CD4-positive, CD25-positive, alpha-beta regulatory T cell (primary cell): ENCODE measurements around the gene DLG2. TPM values are rescaled to one million over a fixed set of nuclear protein-coding genes. Genes with fewer than 3 reads are reported as not detected.

Experiments
- ATAC-seq, 2 donors: fragments of 150-1000 bp; cut with Tn5 transposase; one replicate each; pipeline ENCODE4 v1.10.0; 2021; ENCODE audit warnings: low read depth in 2 of 2, moderate number of reproducible peaks in 2 of 2, moderate library complexity in 1 of 2
- DNase-seq, 3 donors: peaks; one replicate each; pipeline versions ENCODE4 v3.0.0 to v3.0.0-alpha.2; 2012 to 2022; ENCODE audit warnings: mixed read lengths in 1 of 3
- H3K27ac ChIP-seq: one replicate; pipeline ENCODE4 v1.7.0; 2013; ENCODE audit warnings: mild to moderate bottlenecking, low read length; ENCODE audit not compliant: insufficient read depth, poor library complexity, severe bottlenecking
- H3K27me3 ChIP-seq: one replicate; pipeline ENCODE4 v1.7.0; 2013; ENCODE audit warnings: low read length; ENCODE audit not compliant: control insufficient read depth, insufficient read depth
- H3K36me3 ChIP-seq: one replicate; pipeline ENCODE4 v1.7.0; 2013; ENCODE audit warnings: mild to moderate bottlenecking, low read length, moderate library complexity; ENCODE audit not compliant: control insufficient read depth, insufficient read depth
- H3K4me1 ChIP-seq: 2 replicates; pipeline ENCODE4 v1.7.0; 2013; ENCODE audit warnings: mild to moderate bottlenecking, low read length; ENCODE audit not compliant: insufficient read depth, control insufficient read depth, poor library complexity, severe bottlenecking
- H3K4me3 ChIP-seq: one replicate; pipeline ENCODE4 v1.7.0; 2013; ENCODE audit warnings: low read depth, mild to moderate bottlenecking, low read length, moderate library complexity
- H3K9me3 ChIP-seq, 2 experiments: 1 replicate in 1 of 2; 2 replicates in 1 of 2; pipeline ENCODE4 v1.7.0; 2013; ENCODE audit warnings: low read length in 2 of 2, mild to moderate bottlenecking in 1 of 2, moderate library complexity in 1 of 2; ENCODE audit not compliant: control insufficient read depth in 2 of 2
- H3K27ac Mint-ChIP-seq, 3 donors: one replicate each; pipeline ENCODE4 v1.8.0; 2020 to 2022; ENCODE audit warnings: mild to moderate bottlenecking in 3 of 3, mixed read lengths in 3 of 3, moderate library complexity in 2 of 3
- H3K27me3 Mint-ChIP-seq: one replicate; pipeline ENCODE4 v1.8.0; 2022; ENCODE audit warnings: mild to moderate bottlenecking, mixed read lengths
- H3K36me3 Mint-ChIP-seq: one replicate; pipeline ENCODE4 v1.8.0; 2020; ENCODE audit warnings: mixed read lengths
- H3K4me1 Mint-ChIP-seq, 4 donors: one replicate each; pipeline ENCODE4 v1.8.0; 2020 to 2022; ENCODE audit warnings: mixed read lengths in 4 of 4, mild to moderate bottlenecking in 1 of 4
- H3K4me3 Mint-ChIP-seq, 4 donors: one replicate each; pipeline ENCODE4 v1.8.0; 2020 to 2022; ENCODE audit warnings: mild to moderate bottlenecking in 4 of 4, mixed read lengths in 4 of 4, moderate library complexity in 3 of 4
- H3K9me3 Mint-ChIP-seq, 7 donors: one replicate each; pipeline ENCODE4 v1.8.0; 2020 to 2022; ENCODE audit warnings: mixed read lengths in 7 of 7, mild to moderate bottlenecking in 3 of 7, moderate library complexity in 2 of 7
- polyA plus RNA-seq, 4 donors: library from polyadenylated mRNA; unstranded; fragments of 300-500 nt; fragmentation: Illumina TruSeq; gene quantifications; one replicate each; pipeline ENCODE4 v1.2.3, GENCODE V29; 2021
- total RNA-seq: library from RNA; stranded (reverse); gene quantifications from one replicate; pipeline ENCODE4 v1.2.3, GENCODE V29; 2022

Gene DLG2
- total and polyA plus RNA-seq, 5 donors from 2014 or later = 0.26 to 2.0 (median 0.94) TPM

GRCh38 chr11:83918476-83918875 is 1708.7 kb downstream of the DLG2 start:
- Histone ChIP-seq H3K4me1 (no peaks in the 10 kb centered on the region), H3K4me3 (no peak overlapping the region), H3K27ac (no peak overlapping the region), H3K9me3 (no peaks in the 10 kb centered on the region), H3K27me3 (no peaks in the 10 kb centered on the region), H3K36me3 (no peaks in the 10 kb centered on the region)
- Mint-ChIP-seq H3K4me1 (no peaks in the 10 kb centered on the region), H3K4me3 (no peak overlapping the region), H3K9me3 (peaks cover 0 to 4% (median 0%) of the 10 kb centered on the region in 7 donors), H3K27me3 (no peaks in the 10 kb centered on the region), H3K36me3 (no peaks in the 10 kb centered on the region), H3K27ac (no peak overlapping the region)
- ATAC-seq (no peak), DNase-seq (no peak)

DNA sequence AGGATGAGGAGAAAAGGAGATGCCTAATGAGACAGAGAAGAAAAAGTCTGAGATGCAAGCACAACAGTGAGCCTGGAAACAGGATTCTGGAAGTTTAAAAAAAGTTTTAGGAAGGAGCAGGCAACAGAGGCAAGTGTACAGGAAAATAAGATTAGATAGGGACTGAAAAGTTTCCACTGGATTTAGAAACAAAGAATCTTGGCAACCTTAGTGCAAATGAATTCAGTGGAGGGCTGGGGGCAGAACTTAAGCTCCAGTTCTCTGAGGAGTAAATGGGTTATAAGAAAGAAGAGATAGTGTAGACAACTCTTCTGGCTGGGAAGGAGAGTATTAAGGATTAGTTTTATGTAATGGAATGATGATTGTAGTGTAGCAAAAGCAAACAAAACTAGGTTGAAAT is 1712.1 kb downstream of the DLG2 start:
- no peaks in the 10 kb centered on the region for H3K9me3 ChIP-seq
- ATAC-seq = no peak
- H3K27ac Mint-ChIP-seq = no peak overlapping the region

GRCh38 chr11:83909579-83910534 is 1717.3 kb downstream of the DLG2 start:
- Mint-ChIP-seq H3K36me3 (no peaks in the 10 kb centered on the region), H3K4me3 (no peak overlapping the region), H3K4me1 (no peaks in the 10 kb centered on the region), H3K27ac (no peak overlapping the region), H3K27me3 (no peaks in the 10 kb centered on the region), H3K9me3 (peaks cover 0 to 5% (median 2%) of the 10 kb centered on the region in 7 donors)
- no peaks in the 10 kb centered on the region for H3K9me3 ChIP-seq
- H3K36me3 ChIP-seq = no peaks in the 10 kb centered on the region
- H3K4me3 ChIP-seq = no peak overlapping the region
- no peaks in the 10 kb centered on the region for H3K4me1 ChIP-seq
- H3K27me3 ChIP-seq = no peaks in the 10 kb centered on the region
- H3K27ac ChIP-seq = no peak overlapping the region
- no peak for ATAC-seq
- no peak for DNase-seq

More for the DNA sequence above, 1712.1 kb downstream of the DLG2 start:
- DNase-seq = no peak
- no peaks in the 10 kb centered on the region for H3K27me3 ChIP-seq
- H3K36me3 ChIP-seq = no peaks in the 10 kb centered on the region
- H3K4me1 ChIP-seq = no peaks in the 10 kb centered on the region
- H3K27ac ChIP-seq = no peak overlapping the region
- Mint-ChIP-seq H3K4me1 (no peaks in the 10 kb centered on the region), H3K36me3 (no peaks in the 10 kb centered on the region), H3K9me3 (peaks cover 0 to 4% (median 0%) of the 10 kb centered on the region in 7 donors), H3K27me3 (no peaks in the 10 kb centered on the region), H3K4me3 (no peak overlapping the region)
- H3K4me3 ChIP-seq = no peak overlapping the region

GRCh38 chr11:83908298-83908856 is 1718.8 kb downstream of the DLG2 start:
- Mint-ChIP-seq H3K27ac (no peak overlapping the region), H3K4me3 (no peak overlapping the region), H3K9me3 (peaks cover 0 to 5% (median 2%) of the 10 kb centered on the region in 7 donors), H3K27me3 (no peaks in the 10 kb centered on the region), H3K36me3 (no peaks in the 10 kb centered on the region), H3K4me1 (no peaks in the 10 kb centered on the region)
- DNase-seq (no peak), ATAC-seq (no peak)
- H3K4me1 ChIP-seq = no peaks in the 10 kb centered on the region
- H3K9me3 ChIP-seq = no peaks in the 10 kb centered on the region
- H3K36me3 ChIP-seq = no peaks in the 10 kb centered on the region
- no peak overlapping the region for H3K27ac ChIP-seq
- H3K27me3 ChIP-seq = no peaks in the 10 kb centered on the region
- no peak overlapping the region for H3K4me3 ChIP-seq

- Mint-ChIP-seq H3K27me3 (no peaks in the 10 kb centered on the region), H3K4me3 (no peak overlapping the region), H3K36me3 (no peaks in the 10 kb centered on the region), H3K4me1 (no peaks in the 10 kb centered on the region), H3K27ac (no peak overlapping the region), H3K9me3 (peaks cover 0 to 8% (median 4%) of the 10 kb centered on the region in 7 donors)
- H3K9me3 ChIP-seq = no peaks in the 10 kb centered on the region
- no peaks in the 10 kb centered on the region for H3K36me3 ChIP-seq
- H3K27me3 ChIP-seq = no peaks in the 10 kb centered on the region
- DNase-seq (no peak), ATAC-seq (no peak)
- no peaks in the 10 kb centered on the region for H3K4me1 ChIP-seq
- H3K4me3 ChIP-seq = no peak overlapping the region
- no peak overlapping the region for H3K27ac ChIP-seq
Measured at GRCh38 chr11:83895516-83895915, 1731.6 kb downstream of the DLG2 start.

GRCh38 chr11:83881428-83881827 is 1745.7 kb downstream of the DLG2 start:
- H3K36me3 ChIP-seq = no peaks in the 10 kb centered on the region
- Mint-ChIP-seq H3K4me1 (no peaks in the 10 kb centered on the region), H3K36me3 (no peaks in the 10 kb centered on the region), H3K9me3 (peaks cover 0 to 5% (median 0%) of the 10 kb centered on the region in 7 donors), H3K4me3 (no peak overlapping the region), H3K27ac (no peak overlapping the region), H3K27me3 (no peaks in the 10 kb centered on the region)
- DNase-seq (no peak), ATAC-seq (no peak)
- no peak overlapping the region for H3K27ac ChIP-seq
- no peaks in the 10 kb centered on the region for H3K27me3 ChIP-seq
- no peaks in the 10 kb centered on the region for H3K4me1 ChIP-seq
- H3K9me3 ChIP-seq = peaks cover 0 to 2% of the 10 kb centered on the region in 2 experiments
- H3K4me3 ChIP-seq = no peak overlapping the region

DNA sequence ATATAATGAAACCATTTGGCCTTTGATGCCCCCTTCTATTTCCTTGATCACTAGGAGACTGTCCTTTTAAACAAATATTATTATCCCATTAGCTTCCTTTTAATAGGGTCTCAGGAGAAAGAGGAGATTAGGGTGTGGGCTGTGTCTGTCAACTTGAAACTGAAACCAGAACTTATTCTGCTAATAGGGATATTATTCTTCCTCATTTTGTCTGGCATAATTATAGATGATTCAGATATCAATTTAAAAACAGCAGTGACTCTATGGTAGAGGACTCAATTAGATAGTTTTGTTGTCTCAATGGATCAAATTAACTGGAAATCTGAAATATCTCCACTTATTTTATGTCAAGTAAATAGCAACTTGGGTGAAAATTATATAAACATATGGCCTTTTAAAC is 1756.1 kb downstream of the DLG2 start:
- H3K4me1 ChIP-seq = no peaks in the 10 kb centered on the region
- no peaks in the 10 kb centered on the region for H3K36me3 Mint-ChIP-seq
- H3K36me3 ChIP-seq = no peaks in the 10 kb centered on the region
- H3K4me3 Mint-ChIP-seq = no peak overlapping the region
- no peaks in the 10 kb centered on the region for H3K27me3 ChIP-seq
- no peak overlapping the region for H3K4me3 ChIP-seq
- H3K27ac Mint-ChIP-seq = no peak overlapping the region
- H3K9me3 ChIP-seq = no peaks in the 10 kb centered on the region
- H3K27me3 Mint-ChIP-seq = no peaks in the 10 kb centered on the region
- H3K9me3 Mint-ChIP-seq = peaks cover 0 to 1% (median 0%) of the 10 kb centered on the region in 7 donors
- no peak overlapping the region for H3K27ac ChIP-seq
- no peak for DNase-seq
- ATAC-seq = no peak
- H3K4me1 Mint-ChIP-seq = no peaks in the 10 kb centered on the region
